AG08395 (cell line): ENCODE measurements around the gene REM2.

Experiments used
- DNase-seq: peaks from one replicate; pipeline ENCODE4 v3.0.0; 2012; ENCODE audit warnings: mixed read lengths, low spot score

The REM2 gene

DNA sequence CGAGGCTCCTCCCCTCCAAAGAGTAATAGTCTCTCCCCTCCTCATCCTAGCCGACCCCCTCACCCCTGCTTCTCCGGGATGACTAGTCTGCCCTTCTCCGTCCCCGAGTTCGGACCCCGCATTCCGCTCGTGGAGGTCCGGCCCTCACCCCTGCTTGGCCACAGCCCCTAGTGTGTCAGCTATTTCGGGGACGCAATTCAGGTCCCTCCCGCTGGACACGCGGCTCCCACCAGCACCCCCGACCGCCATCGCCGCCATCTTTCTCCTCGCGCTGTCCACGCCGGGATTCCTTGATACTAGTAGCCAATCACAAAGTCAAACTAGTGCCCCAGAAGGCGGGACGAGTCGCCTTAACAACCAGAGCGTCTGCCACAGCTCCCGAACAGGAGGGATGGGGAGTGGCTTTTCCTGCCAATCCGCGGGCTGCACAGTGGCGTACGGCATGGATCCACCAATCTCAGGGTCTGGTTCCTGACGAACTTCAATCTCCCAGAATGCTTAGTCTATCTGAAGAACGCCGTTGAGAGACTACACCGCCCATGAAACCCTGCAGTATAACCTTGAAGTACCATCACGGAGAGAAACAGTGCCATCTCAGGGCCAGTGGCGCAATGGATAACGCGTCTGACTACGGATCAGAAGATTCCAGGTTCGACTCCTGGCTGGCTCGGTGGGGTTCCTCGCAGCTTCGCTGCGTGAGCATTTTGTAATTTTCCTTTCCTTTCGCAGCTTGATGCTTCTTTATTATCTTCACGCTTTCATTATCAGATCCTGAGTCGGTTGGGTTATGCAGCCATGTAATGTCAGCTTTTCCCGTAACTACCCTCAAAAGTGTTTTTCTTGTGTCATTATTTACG lies 46.3 kb downstream of the REM2 start, which contains the start of gene PRMT5:
PRMT5 (minus strand) TSS at position 273 of the 857 bp plus-strand sequence; CDS start at position 258, 15 bp downstream.
- peak; percentile 99 for DNase-seq

- no peak for DNase-seq
Measured at GRCh38 chr14:22929961-22930364, 46.9 kb downstream of the REM2 start.

DNA sequence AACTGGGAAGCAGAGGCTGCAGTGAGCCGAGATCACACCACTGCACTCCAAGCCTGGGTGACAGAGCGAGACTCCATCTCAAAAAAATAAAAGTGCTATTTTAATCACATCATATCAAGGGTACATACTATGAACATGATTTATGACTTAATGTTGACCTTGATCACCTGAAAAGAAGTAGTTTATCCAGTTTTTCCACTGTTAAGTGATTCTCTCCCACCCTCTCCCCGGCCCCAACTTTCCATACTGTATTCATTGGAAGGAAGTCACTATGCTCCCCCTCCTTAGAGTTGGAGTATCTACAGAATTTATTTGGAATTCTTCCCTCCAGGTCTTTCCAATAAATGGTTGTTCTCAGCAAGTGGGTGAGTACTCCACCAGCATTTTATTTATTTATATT lies 49.1 kb downstream of the REM2 start:
- no peak for DNase-seq

- DNase-seq = no peak
Measured at GRCh38 chr14:22935156-22935555, 52.1 kb downstream of the REM2 start.
